ENCODE results near the gene DNHD1. TPM values are rescaled to one million over a fixed set of nuclear protein-coding genes. Genes with fewer than 3 reads are reported as not detected.

Gene DNHD1
- total RNA-seq, 1 donor from 2014 or later: 2.4 TPM

- no peak for FAIRE-seq
Measured at GRCh38 chr11:6608726-6609501, 111.8 kb downstream of the DNHD1 start.

GRCh38 chr11:6609502-6610015 lies 112.5 kb downstream of the DNHD1 start:
- FAIRE-seq (no peak), DNase-seq (ENCODE audit: low spot score in 2 of 2) (no peak)

More at GRCh38 chr11:6608726-6609501, 111.8 kb downstream of the DNHD1 start:
- DNase-seq (ENCODE audit: low spot score in 2 of 2): no peak

GRCh38 chr11:6610591-6610990 lies 113.5 kb downstream of the DNHD1 start:
- DNase-seq (ENCODE audit: low spot score in 2 of 2) (no peak), FAIRE-seq (no peak)

GRCh38 chr11:6611092-6611962 lies 114.2 kb downstream of the DNHD1 start:
- FAIRE-seq (no peak), DNase-seq (ENCODE audit: low spot score in 2 of 2) (no peak)

- no peak for DNase-seq (ENCODE audit: low spot score in 2 of 2)
- FAIRE-seq: no peak
Measured at GRCh38 chr11:6611963-6612212, 114.8 kb downstream of the DNHD1 start.

- FAIRE-seq (no peak), DNase-seq (ENCODE audit: low spot score in 2 of 2) (peak; percentile 89 to 91)
Measured at GRCh38 chr11:6612213-6613041, 115.3 kb downstream of the DNHD1 start, which contains the start of gene TAF10. TAF10 (minus strand) TSS chr11:6612216; CDS start chr11:6612189, 27 bp downstream.

- FAIRE-seq (no peak), DNase-seq (ENCODE audit: low spot score in 2 of 2) (no peak)
Measured at GRCh38 chr11:6613496-6613895, 116.4 kb downstream of the DNHD1 start.

GRCh38 chr11:6614446-6614845 lies 117.4 kb downstream of the DNHD1 start:
- DNase-seq (ENCODE audit: low spot score in 2 of 2) (no peak), FAIRE-seq (no peak)

- DNase-seq (ENCODE audit: low spot score in 2 of 2): no peak
- FAIRE-seq: no peak
Measured at GRCh38 chr11:6615046-6615445, 118.0 kb downstream of the DNHD1 start.

GRCh38 chr11:6615882-6616585 lies 119.0 kb downstream of the DNHD1 start:
- no peak for DNase-seq (ENCODE audit: low spot score in 2 of 2)
- FAIRE-seq: no peak

- FAIRE-seq (no peak), DNase-seq (ENCODE audit: low spot score in 2 of 2) (no peak)
Measured at GRCh38 chr11:6616596-6617250, 119.6 kb downstream of the DNHD1 start.

- DNase-seq (ENCODE audit: low spot score in 2 of 2) (no peak), FAIRE-seq (no peak)
Measured at GRCh38 chr11:6617315-6617781, 120.3 kb downstream of the DNHD1 start.

GRCh38 chr11:6618117-6619003 lies 121.3 kb downstream of the DNHD1 start:
- DNase-seq (ENCODE audit: low spot score in 2 of 2): peak in 1 of 2 donors; percentile 69
- no peak for FAIRE-seq

GRCh38 chr11:6619004-6619745 lies 122.1 kb downstream of the DNHD1 start, which contains the start of gene TPP1:
TPP1 (minus strand) TSS chr11:6619422; CDS start chr11:6619400, 22 bp downstream.
- FAIRE-seq: peak; percentile 44
- peak; percentile 97 to 99 for DNase-seq (ENCODE audit: low spot score in 2 of 2)

GRCh38 chr11:6620636-6621035 lies 123.6 kb downstream of the DNHD1 start:
- DNase-seq (ENCODE audit: low spot score in 2 of 2) (no peak), FAIRE-seq (no peak)

All from frontal cortex (tissue), 4 donors.